ENCODE data around the gene AMMECR1.

Gene AMMECR1

GRCh38 chrX:110183314-110183713 lies 134.6 kb downstream of the AMMECR1 start:
- TF ChIP-seq ZNF274 (IDR thresholded peaks at IDR 0.05; ENCODE audit: low read depth, low read length), result no peak
- H3K4me3 ChIP-seq (ENCODE audit: low read length), result no peak overlapping the region

GRCh38 chrX:110182865-110183264 lies 135.0 kb downstream of the AMMECR1 start:
- no peak overlapping the region for H3K4me3 ChIP-seq (ENCODE audit: low read length)
- no peak for TF ChIP-seq ZNF274 (IDR thresholded peaks at IDR 0.05; ENCODE audit: low read depth, low read length)

- no peak overlapping the region for H3K4me3 ChIP-seq (ENCODE audit: low read length)
- no peak for TF ChIP-seq ZNF274 (IDR thresholded peaks at IDR 0.05; ENCODE audit: low read depth, low read length)
Measured at GRCh38 chrX:110182362-110182761, 135.5 kb downstream of the AMMECR1 start.

DNA sequence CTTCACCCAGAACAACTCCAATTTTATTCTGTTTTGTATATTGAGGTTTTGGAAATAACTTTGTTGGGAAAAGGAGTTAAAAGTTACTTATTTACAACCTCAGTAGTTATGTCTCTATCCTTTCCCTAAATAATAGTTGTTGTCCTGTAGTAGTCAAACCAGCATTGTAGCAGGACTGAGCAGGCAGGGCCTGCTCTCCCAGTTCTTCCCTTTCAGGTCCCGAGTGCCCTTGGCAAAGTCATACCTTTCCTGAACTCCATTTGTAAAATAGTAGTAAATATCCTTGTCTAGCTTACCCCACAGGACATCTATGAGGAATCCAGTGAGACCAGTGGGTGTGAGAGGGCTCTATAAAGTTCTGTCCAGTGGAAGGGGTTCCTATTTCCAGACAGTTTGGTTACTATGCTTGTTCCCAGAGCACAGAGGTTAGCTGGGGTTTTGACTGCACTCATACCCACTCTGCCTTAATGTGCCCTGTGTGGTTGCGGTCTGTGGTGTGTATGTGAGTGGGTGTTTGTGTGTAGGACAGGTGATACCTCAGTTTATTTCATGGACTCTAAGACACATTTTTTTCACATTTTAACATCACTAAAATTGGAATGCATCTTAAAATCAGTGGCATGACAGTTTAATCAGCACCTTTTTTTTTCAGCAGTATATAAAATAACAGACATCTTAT lies 136.3 kb downstream of the AMMECR1 start:
- H3K4me3 ChIP-seq (ENCODE audit: low read length), result no peak overlapping the region

DNA sequence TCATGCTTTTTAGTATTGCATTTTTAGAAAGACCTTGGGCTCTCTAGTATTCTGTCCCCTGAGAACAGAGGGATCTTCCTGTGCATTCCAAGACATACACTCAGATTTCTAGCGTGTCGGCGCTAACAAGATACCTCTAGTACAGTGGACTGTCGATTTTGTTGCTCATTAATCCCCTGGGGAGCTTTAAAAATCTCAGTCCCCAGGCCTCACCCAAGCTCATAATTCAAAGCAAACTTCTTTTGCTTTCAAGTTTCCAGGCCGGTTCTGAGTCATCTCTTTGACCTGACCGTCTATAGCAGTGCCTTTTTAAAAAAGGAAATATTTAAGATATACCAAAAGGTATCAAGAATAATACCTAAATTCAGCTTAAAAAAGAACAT lies 137.0 kb downstream of the AMMECR1 start:
- no peak for TF ChIP-seq ZNF274 (IDR thresholded peaks at IDR 0.05; ENCODE audit: low read depth, low read length)
- no peak overlapping the region for H3K4me3 ChIP-seq (ENCODE audit: low read length)

More for the DNA sequence above, 136.3 kb downstream of the AMMECR1 start:
- no peak for TF ChIP-seq ZNF274 (IDR thresholded peaks at IDR 0.05; ENCODE audit: low read depth, low read length)

- H3K4me3 ChIP-seq (ENCODE audit: low read length), result no peak overlapping the region
- no peak for TF ChIP-seq ZNF274 (IDR thresholded peaks at IDR 0.05; ENCODE audit: low read depth, low read length)
Measured at GRCh38 chrX:110180176-110180927, 137.5 kb downstream of the AMMECR1 start.

DNA sequence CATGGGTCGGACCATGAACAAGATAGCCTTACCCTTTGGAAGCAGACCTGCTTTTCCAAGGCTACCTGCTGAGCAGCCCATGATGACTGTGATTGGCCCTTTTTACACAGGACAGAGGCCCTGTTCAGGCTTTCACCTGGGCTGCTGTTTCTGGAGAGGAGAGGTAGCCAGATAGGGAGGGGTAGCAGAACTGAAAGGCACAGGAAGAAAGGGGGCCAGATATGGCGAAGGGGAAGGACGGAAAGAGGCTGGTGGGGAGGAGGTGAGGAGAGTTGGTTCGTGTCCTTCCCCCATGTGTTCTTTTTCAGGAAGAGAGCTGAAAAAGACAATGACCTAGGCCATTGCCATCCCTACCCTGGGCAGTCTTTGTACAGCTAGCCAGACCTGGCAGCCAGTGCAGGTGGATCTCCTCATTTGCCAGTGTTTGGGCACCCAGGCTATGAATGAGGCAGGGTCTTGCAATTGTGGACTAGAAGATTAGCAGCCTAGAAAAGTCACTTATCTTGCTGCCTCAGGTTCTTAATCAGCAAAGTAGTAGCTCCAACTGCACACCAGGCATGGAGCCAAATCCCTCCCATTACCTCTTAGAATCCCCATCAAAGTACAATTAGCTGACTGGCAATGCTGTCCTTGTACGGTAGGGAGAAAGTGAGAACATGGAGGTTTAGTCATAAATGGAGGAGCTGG lies 139.6 kb downstream of the AMMECR1 start:
- no peak overlapping the region for H3K4me3 ChIP-seq (ENCODE audit: low read length)
- TF ChIP-seq ZNF274 (IDR thresholded peaks at IDR 0.05; ENCODE audit: low read depth, low read length), result no peak

- no peak for TF ChIP-seq ZNF274 (IDR thresholded peaks at IDR 0.05; ENCODE audit: low read depth, low read length)
- no peak overlapping the region for H3K4me3 ChIP-seq (ENCODE audit: low read length)
Measured at GRCh38 chrX:110175696-110176095, 142.2 kb downstream of the AMMECR1 start.

GRCh38 chrX:110175146-110175545 lies 142.7 kb downstream of the AMMECR1 start:
- H3K4me3 ChIP-seq (ENCODE audit: low read length), result no peak overlapping the region
- TF ChIP-seq ZNF274 (IDR thresholded peaks at IDR 0.05; ENCODE audit: low read depth, low read length), result no peak

DNA sequence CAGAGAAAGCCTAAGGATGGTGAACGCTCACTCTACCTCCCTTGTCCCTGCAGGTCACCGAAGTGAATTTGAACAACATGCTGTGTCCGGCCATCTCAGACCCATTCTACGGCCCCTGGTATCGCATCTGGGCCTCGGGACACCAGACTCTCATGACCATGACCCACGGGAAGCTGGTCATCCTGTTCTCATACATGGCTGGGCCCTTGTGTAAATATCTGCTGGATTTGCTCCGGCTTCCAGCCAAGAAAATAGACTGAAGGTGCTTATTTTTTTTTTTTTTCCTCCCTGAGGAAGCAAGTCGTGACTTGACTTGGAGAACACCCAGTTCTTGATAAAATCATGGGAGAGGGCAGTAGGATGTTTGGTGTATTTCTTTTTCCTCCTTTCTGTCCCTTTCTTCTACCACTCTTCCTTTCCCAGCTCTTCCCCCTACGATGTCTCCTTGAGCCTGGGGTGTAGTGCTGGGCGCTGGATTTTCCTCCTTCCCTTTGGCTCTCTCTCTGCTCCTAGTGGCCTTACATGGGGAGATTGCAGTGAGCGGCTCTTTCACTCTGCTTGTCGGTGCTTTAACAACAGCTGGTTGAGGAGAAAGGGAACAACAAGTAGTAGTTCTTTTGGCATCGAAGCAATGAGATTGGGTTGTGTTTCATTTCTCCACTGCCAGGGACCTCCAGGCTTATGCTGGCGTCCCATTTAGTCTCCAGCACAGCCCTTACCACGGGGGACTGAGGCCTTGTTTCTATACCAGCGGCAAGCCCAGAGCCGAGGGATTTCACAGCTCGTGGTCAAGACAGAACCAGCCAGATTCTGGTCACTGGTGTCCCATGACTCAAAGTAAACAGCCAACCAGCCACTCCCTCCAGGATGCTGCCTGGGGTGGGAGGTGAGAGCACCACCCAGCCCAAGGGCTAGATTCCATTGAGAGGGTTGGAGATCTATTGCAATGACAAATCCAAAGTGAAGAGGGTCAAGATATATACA lies 144.4 kb downstream of the AMMECR1 start:
- no peak overlapping the region for H3K4me3 ChIP-seq (ENCODE audit: low read length)
- no peak for TF ChIP-seq ZNF274 (IDR thresholded peaks at IDR 0.05; ENCODE audit: low read depth, low read length)

GRCh38 chrX:110172215-110172614 lies 145.7 kb downstream of the AMMECR1 start:
- TF ChIP-seq ZNF274 (IDR thresholded peaks at IDR 0.05; ENCODE audit: low read depth, low read length), result no peak

GRCh38 chrX:110171442-110171841 lies 146.4 kb downstream of the AMMECR1 start:
- TF ChIP-seq ZNF274 (IDR thresholded peaks at IDR 0.05; ENCODE audit: low read depth, low read length), result no peak
- no peak overlapping the region for H3K4me3 ChIP-seq (ENCODE audit: low read length)

More at GRCh38 chrX:110172215-110172614, 145.7 kb downstream of the AMMECR1 start:
- no peak overlapping the region for H3K4me3 ChIP-seq (ENCODE audit: low read length)

DNA sequence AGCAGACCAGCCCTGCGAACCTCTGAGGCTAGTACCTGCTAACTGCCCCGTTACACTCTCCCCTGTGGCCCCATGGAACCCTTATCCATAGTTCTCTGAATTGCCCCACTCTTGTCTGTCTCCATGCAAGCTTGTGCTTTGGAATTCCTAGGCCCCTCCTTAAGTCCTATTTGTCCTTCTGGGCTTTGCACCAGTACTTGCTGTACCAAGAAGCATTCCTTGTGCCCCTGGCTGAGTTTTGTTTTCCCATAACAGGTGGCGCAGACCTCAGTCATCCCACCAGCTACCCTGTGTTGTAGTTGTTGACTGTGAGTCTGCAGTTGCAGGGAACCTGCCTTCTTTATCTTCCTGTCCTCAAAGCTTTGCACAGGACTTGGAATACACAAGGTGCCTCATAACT lies 147.9 kb downstream of the AMMECR1 start:
- no peak for TF ChIP-seq ZNF274 (IDR thresholded peaks at IDR 0.05; ENCODE audit: low read depth, low read length)
- no peak overlapping the region for H3K4me3 ChIP-seq (ENCODE audit: low read length)

GRCh38 chrX:110168585-110168984 lies 149.3 kb downstream of the AMMECR1 start:
- H3K4me3 ChIP-seq (ENCODE audit: low read length), result no peak overlapping the region
- no peak for TF ChIP-seq ZNF274 (IDR thresholded peaks at IDR 0.05; ENCODE audit: low read depth, low read length)
